T-helper 2 cell treated with Interferon-gamma antibody and Interleukin-4, amounts not matched to agents 5 μg/mL and 100 μg/mL, for 36 hours (primary cell): ENCODE results near the gene SETD7.

ENCODE experiments used
- DNase-seq: peaks from one replicate; pipeline ENCODE4 v3.0.0; 2021; ENCODE audit warnings: low spot score
- H3K27ac Mint-ChIP-seq: one replicate; pipeline ENCODE4 v1.8.0; 2021; ENCODE audit warnings: mild to moderate bottlenecking, mixed read lengths
- H3K27me3 Mint-ChIP-seq: one replicate; pipeline ENCODE4 v1.8.0; 2021; ENCODE audit warnings: low read depth, mixed read lengths
- H3K36me3 Mint-ChIP-seq: one replicate; pipeline ENCODE4 v1.8.0; 2021; ENCODE audit warnings: low read depth, mixed read lengths
- H3K4me1 Mint-ChIP-seq: one replicate; pipeline ENCODE4 v1.8.0; 2021; ENCODE audit warnings: low read depth, mixed read lengths
- H3K4me3 Mint-ChIP-seq: one replicate; pipeline ENCODE4 v1.8.0; 2022; ENCODE audit warnings: mild to moderate bottlenecking, moderate library complexity, mixed read lengths
- H3K9me3 Mint-ChIP-seq: one replicate; pipeline ENCODE4 v1.8.0; 2021; ENCODE audit warnings: mixed read lengths

Gene SETD7

DNA sequence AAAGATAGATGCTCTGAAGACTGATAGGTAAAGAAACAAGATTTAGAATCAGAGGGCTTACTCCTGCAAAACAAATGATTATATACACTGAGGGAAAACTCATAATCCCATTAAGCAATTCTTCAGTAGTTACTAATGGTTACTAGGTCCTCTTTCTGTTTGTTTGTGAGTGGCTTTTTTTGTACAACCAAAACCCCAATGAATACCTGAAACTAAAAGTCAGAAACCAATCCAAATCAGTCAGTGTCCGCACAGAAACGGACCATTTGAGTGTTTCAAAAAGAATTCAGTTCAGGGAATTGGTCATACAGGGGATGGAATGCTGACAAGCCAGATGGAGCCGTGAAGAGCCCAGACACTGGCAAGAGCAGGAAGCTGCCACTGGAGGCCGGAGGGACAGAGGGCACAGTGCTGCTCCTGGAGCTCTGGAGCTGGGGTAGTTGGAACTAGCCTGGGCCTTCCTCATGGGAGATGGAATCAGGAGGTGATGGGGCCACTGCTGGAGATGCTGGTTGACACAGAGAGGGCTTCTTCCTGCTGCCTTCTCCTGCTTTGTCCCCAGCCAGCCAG lies 31.9 kb downstream of the SETD7 start:
- DNase-seq, result no peak
- H3K9me3 Mint-ChIP-seq, result no peaks in the 10 kb centered on the region
- H3K27ac Mint-ChIP-seq, result no peak overlapping the region
- H3K4me3 Mint-ChIP-seq, result no peak overlapping the region
- peaks cover 21% of the 10 kb centered on the region for H3K4me1 Mint-ChIP-seq
- no peaks in the 10 kb centered on the region for H3K27me3 Mint-ChIP-seq
- peaks cover 45% of the 10 kb centered on the region for H3K36me3 Mint-ChIP-seq

DNA sequence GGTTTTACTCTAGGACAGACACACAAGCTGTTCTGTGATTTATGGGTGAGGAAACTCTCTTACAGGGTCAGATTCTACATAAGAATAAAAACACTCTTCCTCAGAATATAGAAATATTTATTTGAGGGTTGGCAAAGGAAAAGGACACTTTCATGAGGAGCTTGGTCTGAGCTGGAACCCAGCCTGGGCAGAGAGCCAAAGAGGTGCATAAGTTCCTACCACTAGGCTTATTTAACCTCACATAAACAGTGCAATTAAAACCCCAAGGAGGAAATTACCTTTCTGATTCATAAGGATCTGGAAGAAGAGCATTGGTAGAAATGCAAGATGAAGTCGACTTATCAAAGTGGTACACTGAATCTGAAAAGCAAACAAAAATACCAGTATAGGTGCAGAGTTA lies 32.9 kb downstream of the SETD7 start:
- no peak overlapping the region for H3K27ac Mint-ChIP-seq
- no peaks in the 10 kb centered on the region for H3K27me3 Mint-ChIP-seq
- DNase-seq, result no peak
- peaks cover 41% of the 10 kb centered on the region for H3K36me3 Mint-ChIP-seq
- H3K9me3 Mint-ChIP-seq, result no peaks in the 10 kb centered on the region
- no peak overlapping the region for H3K4me3 Mint-ChIP-seq
- H3K4me1 Mint-ChIP-seq, result peaks cover 20% of the 10 kb centered on the region

DNA sequence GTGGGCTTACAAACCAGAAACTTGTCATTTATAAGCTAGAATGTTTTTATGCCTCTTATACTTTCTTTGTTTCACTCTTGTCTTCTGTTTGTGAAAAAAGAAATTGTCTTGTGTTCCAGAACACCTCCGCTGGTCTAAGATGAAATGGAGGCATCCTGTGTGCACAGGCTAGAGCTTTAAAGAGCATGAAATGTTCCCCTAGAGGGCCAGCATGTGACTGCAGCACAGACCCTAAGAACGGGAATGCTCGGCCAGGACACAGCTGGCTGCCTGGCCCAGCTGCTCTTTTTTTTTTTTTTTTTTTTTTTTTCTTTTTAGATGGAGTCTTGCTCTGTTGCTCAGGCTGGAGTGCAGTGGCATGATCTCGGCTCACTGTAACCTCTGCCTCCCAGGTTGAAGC lies 33.6 kb downstream of the SETD7 start:
- H3K36me3 Mint-ChIP-seq, result peaks cover 41% of the 10 kb centered on the region
- H3K4me3 Mint-ChIP-seq, result no peak overlapping the region
- H3K9me3 Mint-ChIP-seq, result no peaks in the 10 kb centered on the region
- no peak for DNase-seq
- H3K27ac Mint-ChIP-seq, result no peak overlapping the region
- no peaks in the 10 kb centered on the region for H3K27me3 Mint-ChIP-seq
- peaks cover 20% of the 10 kb centered on the region for H3K4me1 Mint-ChIP-seq

- no peak overlapping the region for H3K27ac Mint-ChIP-seq
- no peaks in the 10 kb centered on the region for H3K9me3 Mint-ChIP-seq
- no peak overlapping the region for H3K4me3 Mint-ChIP-seq
- H3K36me3 Mint-ChIP-seq, result peaks cover 42% of the 10 kb centered on the region
- DNase-seq, result no peak
- H3K4me1 Mint-ChIP-seq, result peaks cover 20% of the 10 kb centered on the region
- no peaks in the 10 kb centered on the region for H3K27me3 Mint-ChIP-seq
Observed at GRCh38 chr4:139521754-139522401, 34.1 kb downstream of the SETD7 start.

GRCh38 chr4:139515531-139515958 lies 40.5 kb downstream of the SETD7 start:
- Mint-ChIP-seq H3K36me3 (peaks cover 42% of the 10 kb centered on the region), H3K9me3 (no peaks in the 10 kb centered on the region), H3K27me3 (no peaks in the 10 kb centered on the region), H3K4me1 (no peaks in the 10 kb centered on the region), H3K4me3 (no peak overlapping the region), H3K27ac (no peak overlapping the region)
- no peak for DNase-seq

DNA sequence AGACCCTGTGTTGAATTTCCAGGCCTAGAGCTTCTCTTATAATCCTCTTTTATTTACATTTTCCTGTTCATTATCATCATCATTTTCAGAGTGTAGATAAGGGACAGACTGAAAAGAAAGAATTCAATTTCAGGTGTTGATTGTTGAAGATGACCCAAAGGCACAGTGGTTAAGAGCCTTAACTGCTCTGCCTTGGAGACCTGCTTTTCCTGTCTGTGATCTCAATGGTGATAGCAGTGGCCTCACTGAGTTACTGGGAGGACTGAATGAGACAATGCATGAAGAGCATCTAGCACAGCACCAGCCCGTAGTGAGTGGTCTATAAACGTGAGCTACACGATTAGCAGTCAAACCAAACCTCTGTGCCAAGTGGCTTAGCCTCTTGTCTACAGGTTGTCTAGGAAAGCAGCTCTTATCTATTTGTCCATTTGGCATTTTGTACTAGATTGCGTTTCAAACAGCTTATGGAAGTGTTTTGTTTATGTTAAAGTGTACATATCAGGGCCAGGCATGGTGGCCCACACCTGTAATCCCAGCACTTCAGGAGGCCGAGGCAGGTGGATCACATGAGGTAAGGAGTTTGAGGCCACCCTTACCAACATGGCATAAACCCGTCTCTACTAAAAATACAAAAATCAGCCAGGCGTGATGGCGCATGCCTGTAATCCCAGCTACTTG lies 41.5 kb downstream of the SETD7 start:
- Mint-ChIP-seq H3K9me3 (no peaks in the 10 kb centered on the region), H3K4me3 (no peak overlapping the region), H3K36me3 (peaks cover 38% of the 10 kb centered on the region), H3K27ac (no peak overlapping the region), H3K4me1 (no peaks in the 10 kb centered on the region), H3K27me3 (no peaks in the 10 kb centered on the region)
- no peak for DNase-seq

- H3K4me3 Mint-ChIP-seq, result no peak overlapping the region
- no peak for DNase-seq
Observed at GRCh38 chr4:139511320-139511719, 44.7 kb downstream of the SETD7 start.

GRCh38 chr4:139509727-139510410 lies 46.1 kb downstream of the SETD7 start:
- no peaks in the 10 kb centered on the region for H3K9me3 Mint-ChIP-seq
- no peak for DNase-seq
- no peak overlapping the region for H3K4me3 Mint-ChIP-seq
- no peak overlapping the region for H3K27ac Mint-ChIP-seq
- H3K36me3 Mint-ChIP-seq, result peaks cover 22% of the 10 kb centered on the region
- no peaks in the 10 kb centered on the region for H3K27me3 Mint-ChIP-seq
- H3K4me1 Mint-ChIP-seq, result peaks cover 2% of the 10 kb centered on the region

More at GRCh38 chr4:139511320-139511719, 44.7 kb downstream of the SETD7 start:
- H3K27me3 Mint-ChIP-seq, result no peaks in the 10 kb centered on the region
- H3K4me1 Mint-ChIP-seq, result no peaks in the 10 kb centered on the region
- peaks cover 29% of the 10 kb centered on the region for H3K36me3 Mint-ChIP-seq
- H3K9me3 Mint-ChIP-seq, result no peaks in the 10 kb centered on the region
- H3K27ac Mint-ChIP-seq, result no peak overlapping the region

DNA sequence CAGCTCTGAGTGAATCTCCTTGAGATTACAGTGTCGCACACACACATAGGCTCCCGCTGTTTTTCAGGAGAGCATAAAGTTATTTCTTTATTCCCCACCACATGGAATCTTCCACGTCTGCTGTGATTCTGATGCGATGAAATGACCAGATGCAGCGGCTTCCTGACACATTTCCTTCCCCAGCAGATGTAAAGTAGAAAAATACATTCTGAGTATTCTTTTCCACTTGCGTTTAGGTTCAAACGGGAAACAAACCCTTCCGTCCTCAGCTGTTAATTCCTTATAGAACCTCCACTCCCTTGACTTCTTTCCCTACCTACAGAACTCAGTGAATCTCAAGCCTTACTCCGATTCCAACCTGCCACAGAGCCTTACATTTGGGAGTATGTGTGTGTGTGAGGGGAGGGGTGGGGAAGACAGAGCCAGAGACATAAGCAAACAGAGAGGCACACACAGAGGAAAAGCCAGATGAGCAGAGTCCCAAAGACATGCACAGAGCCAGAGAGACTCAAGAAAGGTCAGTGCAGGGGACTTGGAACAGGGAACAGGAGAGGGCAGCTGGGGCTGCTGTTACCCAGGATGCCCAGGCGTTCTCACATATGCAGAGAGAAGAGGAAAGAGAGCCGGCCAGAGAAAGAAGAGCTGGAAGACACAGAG lies 47.3 kb downstream of the SETD7 start:
- Mint-ChIP-seq H3K4me3 (no peak overlapping the region), H3K4me1 (peaks cover 2% of the 10 kb centered on the region), H3K27ac (no peak overlapping the region), H3K36me3 (peaks cover 17% of the 10 kb centered on the region), H3K9me3 (no peaks in the 10 kb centered on the region), H3K27me3 (no peaks in the 10 kb centered on the region)
- no peak for DNase-seq

- Mint-ChIP-seq H3K4me1 (peaks cover 4% of the 10 kb centered on the region), H3K36me3 (peaks cover 12% of the 10 kb centered on the region), H3K9me3 (no peaks in the 10 kb centered on the region), H3K27ac (no peak overlapping the region), H3K4me3 (no peak overlapping the region), H3K27me3 (no peaks in the 10 kb centered on the region)
- DNase-seq, result no peak
Observed at GRCh38 chr4:139506774-139507173, 49.2 kb downstream of the SETD7 start.

DNA sequence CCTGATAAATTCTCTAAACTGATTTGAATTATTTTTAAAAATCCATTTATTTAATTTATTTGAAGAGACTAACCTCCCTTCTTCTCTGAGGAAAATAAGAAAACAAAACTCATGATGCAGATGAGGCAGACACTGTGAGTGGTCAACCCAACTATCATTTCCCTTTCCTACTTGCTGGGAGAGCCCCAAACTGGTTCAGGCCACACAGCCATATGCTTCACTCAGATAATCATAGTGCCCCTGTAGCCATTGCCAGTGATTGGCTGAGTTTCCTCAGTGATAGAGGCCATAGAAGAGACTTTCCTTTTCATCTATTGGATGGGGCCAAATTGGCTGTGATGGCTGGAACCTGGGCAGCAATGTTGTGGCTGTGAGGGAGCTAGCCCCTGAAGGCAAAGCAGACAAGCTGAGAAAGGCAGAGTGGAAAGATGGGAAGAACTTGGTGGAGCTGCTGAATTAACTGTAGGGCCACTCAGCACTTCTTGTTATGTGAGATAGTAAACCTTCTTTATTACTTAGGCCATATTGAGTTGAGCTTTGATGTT lies 52.3 kb downstream of the SETD7 start:
- no peaks in the 10 kb centered on the region for H3K9me3 Mint-ChIP-seq
- H3K27me3 Mint-ChIP-seq, result no peaks in the 10 kb centered on the region
- H3K4me1 Mint-ChIP-seq, result peaks cover 4% of the 10 kb centered on the region
- H3K36me3 Mint-ChIP-seq, result peaks cover 6% of the 10 kb centered on the region
- DNase-seq, result no peak
- no peak overlapping the region for H3K4me3 Mint-ChIP-seq
- H3K27ac Mint-ChIP-seq, result no peak overlapping the region

GRCh38 chr4:139501927-139502899 lies 53.8 kb downstream of the SETD7 start:
- H3K27me3 Mint-ChIP-seq, result no peaks in the 10 kb centered on the region
- H3K9me3 Mint-ChIP-seq, result no peaks in the 10 kb centered on the region
- H3K4me1 Mint-ChIP-seq, result peaks cover 6% of the 10 kb centered on the region
- peaks cover 6% of the 10 kb centered on the region for H3K36me3 Mint-ChIP-seq
- no peak overlapping the region for H3K27ac Mint-ChIP-seq
- no peak for DNase-seq
- no peak overlapping the region for H3K4me3 Mint-ChIP-seq

DNA sequence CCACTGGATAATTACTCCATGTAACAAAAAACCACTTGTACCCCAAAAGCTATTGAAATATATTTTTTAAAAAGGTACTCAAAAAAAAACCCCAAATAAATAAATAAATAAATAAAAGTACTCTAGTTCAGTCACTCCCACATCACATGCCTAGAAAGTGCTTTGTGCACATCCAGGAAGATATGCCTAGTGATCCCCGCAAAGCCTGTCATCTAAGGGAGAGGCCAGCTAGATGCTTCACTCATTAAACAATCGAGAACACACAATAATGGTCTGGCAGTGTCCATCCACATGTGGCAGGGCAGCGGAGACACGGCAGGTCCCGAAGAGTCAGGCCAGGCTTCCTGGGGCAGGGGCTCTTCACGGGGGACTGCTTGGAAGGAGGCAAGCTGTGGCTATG lies 54.5 kb downstream of the SETD7 start:
- H3K27me3 Mint-ChIP-seq, result no peaks in the 10 kb centered on the region
- DNase-seq, result no peak
- no peak overlapping the region for H3K27ac Mint-ChIP-seq
- no peaks in the 10 kb centered on the region for H3K9me3 Mint-ChIP-seq
- peaks cover 6% of the 10 kb centered on the region for H3K4me1 Mint-ChIP-seq
- no peak overlapping the region for H3K4me3 Mint-ChIP-seq
- peaks cover 6% of the 10 kb centered on the region for H3K36me3 Mint-ChIP-seq
